Nucleus accumbens (tissue), 56 donors: ENCODE results near the gene LBP.
A peak's percentile ranks its signal among the peaks of the same experiment; 100 is the strongest.
"Not testable (repeated sequence)": the region's sequence is repeated elsewhere in the genome, so short reads cannot be mapped to it uniquely, and the experiment has no call there.

Source experiments
- DNase-seq, 56 donors: peaks; one replicate each; lab custom pipeline; 2025; lab: John Stamatoyannopoulos, UW

Gene LBP

GRCh38 chr20:38320221-38320620, 26.1 kb upstream of the LBP start:
- no peak for DNase-seq

- peak in 39 of 56 donors; percentile 4 to 77 (median 39) for DNase-seq
Observed at GRCh38 chr20:38321959-38322598, 24.2 kb upstream of the LBP start.

GRCh38 chr20:38324159-38324558, 22.1 kb upstream of the LBP start:
- no peak for DNase-seq

- no peak for DNase-seq
Observed at GRCh38 chr20:38325167-38325566, 21.1 kb upstream of the LBP start.

- peak in 1 of 56 donors; percentile 1 for DNase-seq
Observed at GRCh38 chr20:38325905-38326304, 20.4 kb upstream of the LBP start.

GRCh38 chr20:38326309-38326708, 20.0 kb upstream of the LBP start:
- DNase-seq = no peak

GRCh38 chr20:38330638-38331037, 15.6 kb upstream of the LBP start:
- DNase-seq = no peak

GRCh38 chr20:38331245-38331644, 15.0 kb upstream of the LBP start:
- DNase-seq = no peak

GRCh38 chr20:38331814-38332213, 14.5 kb upstream of the LBP start:
- DNase-seq = no peak

GRCh38 chr20:38334016-38334415, 12.3 kb upstream of the LBP start:
- DNase-seq = no peak

- peak in 1 of 56 donors; percentile 28 for DNase-seq
Observed at GRCh38 chr20:38336726-38337125, 9.6 kb upstream of the LBP start.

GRCh38 chr20:38337561-38338140, 8.6 kb upstream of the LBP start:
- DNase-seq = peak in 39 of 56 donors; percentile 3 to 72 (median 35)

- DNase-seq = peak in 1 of 56 donors; percentile 25
Observed at GRCh38 chr20:38338849-38339520, 7.3 kb upstream of the LBP start.

GRCh38 chr20:38339521-38339896, 6.8 kb upstream of the LBP start:
- not testable (repeated sequence) for DNase-seq

GRCh38 chr20:38339997-38340396, 6.3 kb upstream of the LBP start:
- no peak for DNase-seq

- no peak for DNase-seq
Observed at GRCh38 chr20:38340693-38341092, 5.6 kb upstream of the LBP start.

GRCh38 chr20:38342216-38342615, 4.1 kb upstream of the LBP start:
- DNase-seq = peak in 2 of 56 donors; percentile 21 to 39

GRCh38 chr20:38342713-38343310, 3.5 kb upstream of the LBP start:
- DNase-seq = no peak

GRCh38 chr20:38343311-38344106, 2.8 kb upstream of the LBP start:
- no peak for DNase-seq

GRCh38 chr20:38344107-38344701, 2.1 kb upstream of the LBP start:
- no peak for DNase-seq
